DND-41 (cell line): ENCODE results near the gene ADGRB3.

ENCODE experiments used
- ATAC-seq: fragments of 200-7000 bp; cut with Tn5 transposase; 3 replicates; pipeline ENCODE4 v1.9.1; 2021; ENCODE audit warnings: low read depth; ENCODE audit not compliant: insufficient read depth
- DNase-seq: peaks from one replicate; pipeline ENCODE4 v3.0.0-alpha.2; 2020
- H2AFZ ChIP-seq: 2 replicates; pipeline ENCODE4 v1.6.0; 2012; ENCODE audit warnings: low read depth, low read length
- H3K27ac ChIP-seq: 2 replicates; pipeline ENCODE4 v1.5.1; 2012; ENCODE audit warnings: low read length, inconsistent platforms
- H3K27me3 ChIP-seq: fragments of 200-600 bp; sonication (generic); 2 replicates; pipeline ENCODE4 v1.6.0; 2012; ENCODE audit warnings: low read length, mild to moderate bottlenecking, inconsistent platforms; ENCODE audit not compliant: insufficient read depth, poor library complexity
- H3K36me3 ChIP-seq: 2 replicates; pipeline ENCODE4 v1.5.1; 2012; ENCODE audit warnings: low read length, inconsistent platforms; ENCODE audit not compliant: insufficient read depth
- H3K4me1 ChIP-seq: 2 replicates; pipeline ENCODE4 v1.5.1; 2012; ENCODE audit warnings: mild to moderate bottlenecking, low read length; ENCODE audit not compliant: insufficient read depth
- H3K4me2 ChIP-seq: 2 replicates; pipeline ENCODE4 v1.6.0; 2012; ENCODE audit warnings: mild to moderate bottlenecking, moderate library complexity, low read length, inconsistent platforms; ENCODE audit not compliant: insufficient read depth
- H3K4me3 ChIP-seq, 2 experiments: fragments of 200-600 bp in 1 of 2; shearing (Covaris generic) in 1 of 2; 2 replicates each; pipeline ENCODE4 v1.5.1; 2012 to 2016; ENCODE audit warnings: inconsistent platforms in 2 of 2, low read length in 2 of 2, mild to moderate bottlenecking in 2 of 2, low read depth in 1 of 2, moderate library complexity in 1 of 2
- H3K79me2 ChIP-seq: 2 replicates; pipeline ENCODE4 v1.6.0; 2012; ENCODE audit warnings: low read length, inconsistent platforms; ENCODE audit not compliant: insufficient read depth
- H3K9ac ChIP-seq: 2 replicates; pipeline ENCODE4 v1.6.0; 2012; ENCODE audit warnings: low read depth, mild to moderate bottlenecking, inconsistent platforms, low read length, moderate library complexity
- H3K9me3 ChIP-seq: 2 replicates; pipeline ENCODE4 v1.5.1; 2012; ENCODE audit warnings: low read length, moderate library complexity, mild to moderate bottlenecking, inconsistent platforms; ENCODE audit not compliant: insufficient read depth, severe bottlenecking
- H4K20me1 ChIP-seq: 2 replicates; pipeline ENCODE4 v1.6.0; 2012; ENCODE audit warnings: low read length; ENCODE audit not compliant: insufficient read depth
- CTCF ChIP-seq: IDR thresholded peaks from 2 replicates; pipeline ENCODE4 v1.5.1; 2012; ENCODE audit warnings: borderline replicate concordance, low read length, moderate library complexity, mild to moderate bottlenecking; ENCODE audit not compliant: poor library complexity, severe bottlenecking; ENCODE audit errors: extremely low read depth
- EZH2 ChIP-seq: IDR thresholded peaks from 3 replicates; pipeline ENCODE4 v1.6.1; 2012; ENCODE audit warnings: borderline replicate concordance, low read depth, mild to moderate bottlenecking, moderate library complexity, low read length, inconsistent platforms; ENCODE audit not compliant: severe bottlenecking

Gene ADGRB3

DNA sequence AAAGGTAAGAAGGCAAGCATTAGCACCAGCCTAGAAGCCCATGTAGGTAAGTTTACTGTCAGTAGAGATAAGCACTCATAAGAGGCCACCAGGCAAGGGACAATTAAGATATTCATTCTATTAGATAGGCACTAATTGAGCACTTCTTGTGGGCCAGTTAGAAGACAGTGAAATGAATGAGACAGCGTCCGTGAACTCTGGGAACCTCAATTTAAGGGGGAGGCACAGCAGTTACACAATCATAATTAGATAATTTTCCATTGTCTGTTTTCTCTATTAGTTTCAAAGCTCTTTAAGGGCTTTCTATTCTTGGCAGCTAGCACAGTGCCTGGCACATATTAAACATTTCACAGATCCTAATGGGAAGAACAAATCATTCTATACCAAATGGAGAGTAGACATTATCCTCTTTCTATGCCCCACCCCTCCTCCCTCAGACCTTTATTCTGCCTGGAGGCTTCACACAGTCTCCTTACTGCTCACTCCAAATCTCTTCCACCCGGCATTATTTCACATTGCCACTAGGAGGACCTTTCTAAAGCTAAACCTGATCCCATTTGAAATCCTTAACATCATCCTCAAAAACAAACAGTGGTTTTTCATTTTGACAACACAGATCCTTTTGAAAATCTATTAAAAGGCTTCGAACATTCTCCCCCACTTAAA, 529.6 kb downstream of the ADGRB3 start:
- ATAC-seq (no peak), DNase-seq (no peak)
- Histone ChIP-seq H2AFZ (no peak overlapping the region), H3K27me3 (no peaks in the 10 kb centered on the region), H3K79me2 (no peaks in the 10 kb centered on the region), H3K4me2 (no peak overlapping the region), H3K9ac (no peak overlapping the region), H3K27ac (no peak overlapping the region), H4K20me1 (no peaks in the 10 kb centered on the region), H3K4me1 (no peaks in the 10 kb centered on the region), H3K9me3 (no peaks in the 10 kb centered on the region), H3K36me3 (no peaks in the 10 kb centered on the region), H3K4me3 (no peak overlapping the region)
- TF ChIP-seq EZH2 (no peak), CTCF (no peak)

DNA sequence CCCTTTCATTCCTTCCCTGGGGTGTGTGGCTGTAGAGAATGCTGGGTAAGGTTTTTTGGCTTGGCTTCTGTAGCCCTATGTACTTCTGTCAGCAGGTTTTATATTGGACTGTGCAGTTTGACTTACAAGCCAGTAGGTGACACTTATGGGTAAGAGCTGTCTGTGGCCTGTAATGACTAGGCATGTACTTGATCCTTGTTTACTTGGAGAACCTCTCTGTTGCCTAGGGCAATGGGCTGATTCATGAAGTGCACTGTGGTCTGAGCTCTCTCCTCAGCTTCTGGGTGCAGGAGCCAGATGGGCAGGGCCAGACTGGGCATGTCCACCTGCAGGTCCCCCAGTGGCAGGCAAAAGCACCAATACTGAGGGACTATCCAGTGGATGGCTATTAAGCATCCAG, 544.6 kb downstream of the ADGRB3 start:
- Histone ChIP-seq H3K36me3 (no peaks in the 10 kb centered on the region), H3K27ac (no peak overlapping the region), H3K4me3 (no peak overlapping the region), H3K9ac (no peak overlapping the region), H3K9me3 (no peaks in the 10 kb centered on the region), H3K4me1 (no peaks in the 10 kb centered on the region), H4K20me1 (no peaks in the 10 kb centered on the region), H3K79me2 (no peaks in the 10 kb centered on the region), H3K4me2 (no peak overlapping the region), H2AFZ (no peak overlapping the region), H3K27me3 (no peaks in the 10 kb centered on the region)
- TF ChIP-seq EZH2 (no peak), CTCF (no peak)
- no peak for DNase-seq
- ATAC-seq: no peak

DNA sequence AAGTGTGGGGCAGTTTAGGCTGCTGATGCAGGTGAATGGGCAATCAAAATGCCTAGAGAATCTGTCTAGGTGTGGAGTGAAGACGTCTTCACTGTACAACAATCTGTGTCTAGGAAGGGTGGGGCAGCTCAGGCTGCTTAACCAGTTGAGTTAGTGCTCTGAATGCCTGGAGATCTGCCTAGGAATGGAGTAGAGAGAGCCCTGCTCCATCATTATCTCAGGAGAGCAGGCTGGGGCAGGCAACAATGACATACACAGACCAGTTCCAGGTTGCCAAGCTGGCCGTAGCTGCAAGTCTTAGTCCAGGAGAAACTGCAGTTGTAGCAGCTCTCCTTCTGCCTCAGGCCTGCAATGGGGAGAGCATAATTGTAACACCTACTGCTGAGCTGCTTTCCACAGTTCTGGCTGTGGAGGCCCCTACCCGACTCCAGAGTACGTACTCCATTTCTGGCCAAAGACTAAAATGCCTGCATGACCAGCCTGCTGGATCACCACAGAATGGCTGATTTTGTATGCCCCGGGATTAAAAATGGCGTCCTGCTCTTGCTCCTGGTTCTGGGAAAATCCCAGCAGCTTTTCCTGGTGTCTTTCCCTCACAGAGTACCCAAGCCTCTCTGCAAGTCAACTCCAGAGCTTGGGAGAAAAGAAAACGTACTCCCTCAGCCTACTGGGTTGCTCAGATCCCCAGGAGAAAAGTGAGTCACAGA, 545.4 kb downstream of the ADGRB3 start:
- no peaks in the 10 kb centered on the region for H3K4me1 ChIP-seq
- no peak overlapping the region for H3K4me3 ChIP-seq
- no peak for ATAC-seq
- H3K27ac ChIP-seq: no peak overlapping the region
- H3K79me2 ChIP-seq: no peaks in the 10 kb centered on the region
- no peak overlapping the region for H3K9ac ChIP-seq
- no peaks in the 10 kb centered on the region for H3K27me3 ChIP-seq
- TF ChIP-seq EZH2 (no peak), CTCF (no peak)
- H3K36me3 ChIP-seq: no peaks in the 10 kb centered on the region
- H3K9me3 ChIP-seq: no peaks in the 10 kb centered on the region
- no peak for DNase-seq
- no peaks in the 10 kb centered on the region for H4K20me1 ChIP-seq
- no peak overlapping the region for H3K4me2 ChIP-seq
- no peak overlapping the region for H2AFZ ChIP-seq
